AG09309 (cell line): Measurements from ENCODE around the gene TYW5.

Source experiments
- DNase-seq: peaks from one replicate; pipeline ENCODE4 v3.0.0-alpha.2; 2010; ENCODE audit warnings: low read depth
- H3K4me3 ChIP-seq: 2 replicates; pipeline ENCODE4 v1.5.1; 2011; ENCODE audit warnings: mild to moderate bottlenecking, low read depth, low read length, moderate library complexity; ENCODE audit not compliant: control insufficient read depth
- TF ChIP-seq, protein P1 (sequence below): IDR thresholded peaks from 2 replicates; pipeline ENCODE4 v1.5.1; 2011; ENCODE audit warnings: mild to moderate bottlenecking, low read depth, low read length, inconsistent platforms; ENCODE audit not compliant: insufficient read depth, control insufficient read depth; ENCODE audit errors: missing control alignments

TYW5 gene

DNA sequence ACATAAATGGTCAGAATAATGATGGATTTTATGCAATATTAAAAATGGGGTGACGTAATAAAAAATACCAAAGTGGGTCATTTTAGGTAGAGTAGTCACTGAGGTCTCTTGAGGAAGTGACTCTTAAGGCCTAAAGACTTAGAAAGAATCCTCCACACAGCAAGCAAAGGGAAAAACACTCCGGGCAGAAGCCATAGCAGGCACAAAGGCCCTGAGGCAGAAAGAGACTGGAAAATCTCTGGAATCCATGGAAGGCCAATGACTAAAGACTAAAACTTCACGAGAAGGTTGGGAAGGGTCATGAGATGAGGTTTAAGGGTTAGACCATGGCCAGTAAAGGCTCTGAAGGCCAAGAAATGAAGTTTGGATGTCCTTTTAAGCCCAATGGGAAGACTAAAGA lies 37.0 kb upstream of the TYW5 start:
- DNase-seq = no peak
- TF ChIP-seq, protein P1, sequence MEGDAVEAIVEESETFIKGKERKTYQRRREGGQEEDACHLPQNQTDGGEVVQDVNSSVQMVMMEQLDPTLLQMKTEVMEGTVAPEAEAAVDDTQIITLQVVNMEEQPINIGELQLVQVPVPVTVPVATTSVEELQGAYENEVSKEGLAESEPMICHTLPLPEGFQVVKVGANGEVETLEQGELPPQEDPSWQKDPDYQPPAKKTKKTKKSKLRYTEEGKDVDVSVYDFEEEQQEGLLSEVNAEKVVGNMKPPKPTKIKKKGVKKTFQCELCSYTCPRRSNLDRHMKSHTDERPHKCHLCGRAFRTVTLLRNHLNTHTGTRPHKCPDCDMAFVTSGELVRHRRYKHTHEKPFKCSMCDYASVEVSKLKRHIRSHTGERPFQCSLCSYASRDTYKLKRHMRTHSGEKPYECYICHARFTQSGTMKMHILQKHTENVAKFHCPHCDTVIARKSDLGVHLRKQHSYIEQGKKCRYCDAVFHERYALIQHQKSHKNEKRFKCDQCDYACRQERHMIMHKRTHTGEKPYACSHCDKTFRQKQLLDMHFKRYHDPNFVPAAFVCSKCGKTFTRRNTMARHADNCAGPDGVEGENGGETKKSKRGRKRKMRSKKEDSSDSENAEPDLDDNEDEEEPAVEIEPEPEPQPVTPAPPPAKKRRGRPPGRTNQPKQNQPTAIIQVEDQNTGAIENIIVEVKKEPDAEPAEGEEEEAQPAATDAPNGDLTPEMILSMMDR = no peak
- H3K4me3 ChIP-seq = no peak overlapping the region

GRCh38 chr2:199991691-199992090 lies 36.4 kb upstream of the TYW5 start:
- H3K4me3 ChIP-seq = no peak overlapping the region
- TF ChIP-seq, protein P1 = no peak
- DNase-seq = no peak

GRCh38 chr2:199989822-199990221 lies 34.5 kb upstream of the TYW5 start:
- TF ChIP-seq, protein P1 = no peak
- no peak overlapping the region for H3K4me3 ChIP-seq

DNA sequence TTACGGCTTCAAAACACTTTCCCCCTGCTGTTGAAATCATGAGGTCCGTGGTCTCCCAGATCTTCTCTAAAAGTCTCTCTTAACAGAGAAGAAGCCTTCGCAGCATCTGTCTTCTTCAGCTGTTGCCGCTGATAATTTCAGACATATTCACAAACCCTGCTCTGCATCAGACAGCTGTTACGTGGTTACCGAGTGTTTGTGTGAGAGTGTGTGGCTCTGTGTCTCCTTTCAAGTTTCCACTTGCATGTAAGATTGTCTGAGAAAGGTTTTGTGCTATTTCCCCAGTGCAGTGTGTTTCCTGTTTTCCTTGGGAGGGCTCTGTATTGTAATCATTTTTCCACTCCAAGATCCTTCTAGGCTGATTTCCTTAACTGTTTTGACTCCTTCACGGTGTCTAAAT lies 32.9 kb upstream of the TYW5 start:
- no peak for DNase-seq

More at GRCh38 chr2:199989822-199990221, 34.5 kb upstream of the TYW5 start:
- DNase-seq = no peak

DNA sequence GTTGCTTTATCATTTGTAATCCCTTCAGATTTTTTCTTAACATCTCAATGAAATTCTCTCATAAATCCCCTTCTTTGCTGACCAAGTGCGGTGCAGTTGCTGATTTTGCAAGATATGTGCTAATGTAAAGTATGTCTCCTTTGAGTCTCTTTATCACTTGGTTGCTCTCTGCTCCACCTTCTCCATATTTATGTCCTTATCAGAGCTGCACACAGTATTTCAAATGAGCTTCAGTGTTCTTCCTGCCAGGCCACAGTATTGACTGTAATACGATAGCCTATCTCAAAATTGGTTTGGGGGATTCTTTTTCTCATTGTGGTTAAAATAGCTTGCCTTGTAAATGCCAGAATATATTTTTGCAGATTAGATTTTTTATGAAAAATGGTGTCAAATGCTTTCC lies 32.3 kb upstream of the TYW5 start:
- TF ChIP-seq, protein P1 = no peak
- H3K4me3 ChIP-seq = no peak overlapping the region
- no peak for DNase-seq

More for the DNA sequence above, 32.9 kb upstream of the TYW5 start:
- H3K4me3 ChIP-seq = no peak overlapping the region
- TF ChIP-seq, protein P1 = no peak

GRCh38 chr2:199985625-199986207 lies 30.4 kb upstream of the TYW5 start:
- no peak for DNase-seq
- H3K4me3 ChIP-seq = no peak overlapping the region
- TF ChIP-seq, protein P1 = peak; percentile 75

GRCh38 chr2:199984755-199985154 lies 29.5 kb upstream of the TYW5 start:
- TF ChIP-seq, protein P1 = no peak
- H3K4me3 ChIP-seq = no peak overlapping the region
- DNase-seq = no peak
